Mucosa of descending colon (tissue), 3 donors: Measurements from ENCODE around the gene STON2. TPM values are rescaled to one million over a fixed set of nuclear protein-coding genes. Genes with fewer than 3 reads are reported as not detected.

ENCODE experiments used
- ATAC-seq: fragments of 200-7000 bp; cut with Tn5 transposase; one replicate; pipeline ENCODE4 v1.9.1; 2020; ENCODE audit warnings: mild to moderate bottlenecking, moderate library complexity
- DNase-seq, 3 donors: peaks; one replicate each; pipeline ENCODE4 v3.0.0-alpha.2; 2020
- H3K36me3 ChIP-seq: fragments of 200-600 bp; one replicate; pipeline ENCODE4 v1.8.0; 2021; ENCODE audit warnings: low read depth, mild to moderate bottlenecking
- H3K4me1 ChIP-seq: fragments of 200-600 bp; one replicate; pipeline ENCODE4 v1.8.0; 2021; ENCODE audit warnings: low read depth, mild to moderate bottlenecking
- H3K4me3 ChIP-seq: fragments of 200-600 bp; one replicate; pipeline ENCODE4 v1.8.0; 2021; ENCODE audit warnings: mild to moderate bottlenecking
- H3K9me3 ChIP-seq: fragments of 200-600 bp; one replicate; pipeline ENCODE4 v1.8.0; 2021; ENCODE audit warnings: mild to moderate bottlenecking
- intact Hi-C, 2 donors: fragments of 100-400 bp; cut with DNase I in 1 of 2; cut with micrococcal nuclease in 1 of 2; formaldehyde crosslinking; loops; one replicate each; pipeline versions ENCODE4 v1.11.0 to v1.11.1; 2022; cut with DNase I, micrococcal nuclease
- total RNA-seq, 3 donors: library from RNA; stranded (reverse); fragmentation: NEBNext Ultra II Directional in 2 of 3; extraction: Animal tissue kit (Norgen Biotek cat#: 25700) in 2 of 3; gene quantifications; one replicate each; pipeline versions ENCODE4 v1.2.1 to v1.2.4, GENCODE V29; 2021 to 2023
- TF ChIP-seq, protein P1 (sequence below): fragments of 200-600 bp; IDR thresholded peaks from one replicate; pipeline ENCODE4 v1.8.0; 2022; ENCODE audit warnings: antibody characterized with exemption, mild to moderate bottlenecking
- donor health status: DM: no; HTN: no; CAD: no; lungs with moderate emphysema.
- donor health status: DM: no; HTN: no; CAD: no.
- donor health status: DM: no; HTN: yes; CAD: no.

Gene STON2
- total RNA-seq, 3 donors from 2014 or later, result 17.1 to 31.1 (median 20.7) TPM

DNA sequence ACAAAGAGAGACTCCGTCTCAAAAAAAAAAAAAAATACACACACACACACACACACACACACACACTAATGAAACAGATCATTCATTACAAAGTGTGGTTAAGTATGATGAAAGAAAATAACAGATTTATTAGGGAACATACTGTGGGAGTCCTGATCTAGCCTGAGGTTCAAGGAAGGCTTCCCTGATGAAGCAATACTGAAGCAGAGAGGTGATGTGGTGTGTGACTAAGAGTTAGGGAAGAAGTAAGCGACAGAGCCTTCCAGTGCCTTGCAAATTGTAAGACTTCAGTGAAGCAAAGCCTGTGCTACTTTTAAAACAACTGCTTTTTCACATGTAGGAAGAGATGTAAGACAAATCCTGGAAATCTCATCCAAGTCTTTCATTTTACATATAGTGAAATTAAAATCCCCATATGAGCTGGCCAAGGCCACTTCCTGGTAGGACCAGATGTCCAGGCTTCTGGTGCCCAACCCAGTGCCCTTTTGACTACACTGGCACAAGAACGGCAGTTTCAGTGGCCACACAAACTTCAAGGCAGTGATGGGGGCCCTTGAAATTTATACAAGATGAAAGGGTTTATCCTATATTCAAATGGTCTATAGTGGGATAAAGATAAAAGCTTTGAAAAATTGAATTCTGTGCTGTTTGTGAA lies 86.2 kb downstream of the STON2 start:
- peak; percentile 63 for ATAC-seq

DNA sequence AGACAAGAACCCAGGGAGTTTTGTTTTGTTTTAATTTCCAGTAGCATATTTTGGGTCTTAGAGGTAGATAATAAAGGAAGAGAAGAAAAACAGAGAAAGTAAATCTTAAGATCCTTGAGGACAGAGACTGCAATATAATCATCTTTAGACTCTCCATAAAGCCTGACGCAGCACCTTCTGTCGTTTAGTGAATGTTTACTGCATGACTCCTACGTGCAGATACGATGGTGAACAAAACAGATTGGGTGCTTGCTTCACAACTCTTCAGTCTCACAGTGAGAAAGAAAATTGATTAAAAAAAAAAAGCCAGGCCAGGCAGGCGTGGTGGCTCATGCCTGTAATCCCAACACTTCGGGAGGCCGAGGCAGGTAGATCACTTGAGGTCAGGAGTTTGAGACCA lies 86.9 kb downstream of the STON2 start:
- no peak for ATAC-seq
- no peak for DNase-seq
- Histone ChIP-seq H3K36me3 (no peaks in the 10 kb centered on the region), H3K9me3 (no peaks in the 10 kb centered on the region), H3K4me3 (no peak overlapping the region), H3K4me1 (no peaks in the 10 kb centered on the region)
- TF ChIP-seq, protein P1, sequence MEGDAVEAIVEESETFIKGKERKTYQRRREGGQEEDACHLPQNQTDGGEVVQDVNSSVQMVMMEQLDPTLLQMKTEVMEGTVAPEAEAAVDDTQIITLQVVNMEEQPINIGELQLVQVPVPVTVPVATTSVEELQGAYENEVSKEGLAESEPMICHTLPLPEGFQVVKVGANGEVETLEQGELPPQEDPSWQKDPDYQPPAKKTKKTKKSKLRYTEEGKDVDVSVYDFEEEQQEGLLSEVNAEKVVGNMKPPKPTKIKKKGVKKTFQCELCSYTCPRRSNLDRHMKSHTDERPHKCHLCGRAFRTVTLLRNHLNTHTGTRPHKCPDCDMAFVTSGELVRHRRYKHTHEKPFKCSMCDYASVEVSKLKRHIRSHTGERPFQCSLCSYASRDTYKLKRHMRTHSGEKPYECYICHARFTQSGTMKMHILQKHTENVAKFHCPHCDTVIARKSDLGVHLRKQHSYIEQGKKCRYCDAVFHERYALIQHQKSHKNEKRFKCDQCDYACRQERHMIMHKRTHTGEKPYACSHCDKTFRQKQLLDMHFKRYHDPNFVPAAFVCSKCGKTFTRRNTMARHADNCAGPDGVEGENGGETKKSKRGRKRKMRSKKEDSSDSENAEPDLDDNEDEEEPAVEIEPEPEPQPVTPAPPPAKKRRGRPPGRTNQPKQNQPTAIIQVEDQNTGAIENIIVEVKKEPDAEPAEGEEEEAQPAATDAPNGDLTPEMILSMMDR, result no peak
- intact Hi-C loops, result no loop called here

More for the DNA sequence above, 86.2 kb downstream of the STON2 start:
- H3K36me3 ChIP-seq, result no peaks in the 10 kb centered on the region
- DNase-seq, result no peak
- H3K4me3 ChIP-seq, result no peak overlapping the region
- H3K9me3 ChIP-seq, result no peaks in the 10 kb centered on the region
- H3K4me1 ChIP-seq, result no peaks in the 10 kb centered on the region
- TF ChIP-seq, protein P1, result no peak
- intact Hi-C loops, result no loop called here

GRCh38 chr14:81312289-81312876 lies 87.7 kb downstream of the STON2 start:
- DNase-seq, result no peak
- no peaks in the 10 kb centered on the region for H3K9me3 ChIP-seq
- TF ChIP-seq, protein P1, result no peak

GRCh38 chr14:81311778-81312177 lies 88.3 kb downstream of the STON2 start:
- H3K4me3 ChIP-seq, result no peak overlapping the region
- ATAC-seq, result no peak
- intact Hi-C loops, result no loop called here

More at GRCh38 chr14:81312289-81312876, 87.7 kb downstream of the STON2 start:
- ATAC-seq, result no peak
- Histone ChIP-seq H3K4me1 (no peaks in the 10 kb centered on the region), H3K36me3 (no peaks in the 10 kb centered on the region), H3K4me3 (no peak overlapping the region)
- intact Hi-C loops, result no loop called here

GRCh38 chr14:81311141-81311540 lies 89.0 kb downstream of the STON2 start:
- Histone ChIP-seq H3K36me3 (no peaks in the 10 kb centered on the region), H3K9me3 (no peaks in the 10 kb centered on the region), H3K4me3 (no peak overlapping the region), H3K4me1 (no peaks in the 10 kb centered on the region)
- intact Hi-C loops, result no loop called here
- no peak for DNase-seq
- ATAC-seq, result no peak
- TF ChIP-seq, protein P1, result no peak

More at GRCh38 chr14:81311778-81312177, 88.3 kb downstream of the STON2 start:
- Histone ChIP-seq H3K36me3 (no peaks in the 10 kb centered on the region), H3K9me3 (no peaks in the 10 kb centered on the region), H3K4me1 (no peaks in the 10 kb centered on the region)
- TF ChIP-seq, protein P1, result no peak
- DNase-seq, result no peak
